K562 (cell line): ENCODE results near the gene ANAPC13. TPM values are rescaled to one million over a fixed set of nuclear protein-coding genes. Genes with fewer than 3 reads are reported as not detected.

Experiments used
- CHAMP1 ChIP-seq: fragments of 450-650 bp; IDR thresholded peaks from 2 replicates; pipeline ENCODE4 v1.6.1; 2016; ENCODE audit warnings: mild to moderate bottlenecking
- GABPB1 ChIP-seq: sonication (generic); formaldehyde crosslinking; IDR thresholded peaks from 2 replicates; pipeline ENCODE4 v1.8.0; 2022; ENCODE audit warnings: mild to moderate bottlenecking, missing genetic modification reagents
- GATAD2B ChIP-seq: fragments of 450-650 bp; IDR thresholded peaks from 2 replicates; pipeline ENCODE4 v1.6.1; 2017; ENCODE audit warnings: mild to moderate bottlenecking, borderline replicate concordance
- SIX5 ChIP-seq, 2 experiments: IDR thresholded peaks; 2 replicates each; pipeline ENCODE4 v1.6.1; 2011; ENCODE audit warnings: low read length in 2 of 2, borderline replicate concordance in 1 of 2, low read depth in 1 of 2, mild to moderate bottlenecking in 1 of 2, moderate library complexity in 1 of 2; ENCODE audit not compliant: insufficient read depth in 1 of 2
- STAT5A ChIP-seq: IDR thresholded peaks from 2 replicates; pipeline ENCODE4 v1.6.1; 2012; ENCODE audit warnings: low read length, inconsistent platforms, borderline replicate concordance
- TEAD1 ChIP-seq, 2 experiments: fragments of 450-650 bp in 1 of 2; sonication (generic) in 1 of 2; formaldehyde crosslinking; IDR thresholded peaks; 2 replicates each; pipeline versions ENCODE4 v1.4.0 to v1.8.0; 2020 to 2022; ENCODE audit warnings: mild to moderate bottlenecking in 2 of 2, missing genetic modification reagents in 1 of 2
- YBX1 ChIP-seq: fragments of 450-650 bp; IDR thresholded peaks from 2 replicates; pipeline ENCODE4 v1.7.1; 2016; ENCODE audit warnings: mild to moderate bottlenecking
- YY1 ChIP-seq, 3 experiments: IDR thresholded peaks; 2 replicates each; pipeline ENCODE4 v1.6.1; 2011; ENCODE audit warnings: low read length in 2 of 3, mild to moderate bottlenecking in 2 of 3, moderate library complexity in 2 of 3, borderline replicate concordance in 1 of 3, control low read depth in 1 of 3, low read depth in 1 of 3; ENCODE audit not compliant: insufficient read depth in 3 of 3, insufficient replicate concordance in 2 of 3, control insufficient read depth in 1 of 3, insufficient read length in 1 of 3; ENCODE audit errors: extremely low read depth in 1 of 3
- ZBTB2 ChIP-seq: fragments of 450-650 bp; IDR thresholded peaks from 2 replicates; pipeline ENCODE4 v1.6.1; 2016; ENCODE audit warnings: antibody characterized with exemption
- ZBTB40 ChIP-seq, 2 experiments: fragments of 450-650 bp in 1 of 2; sonication (generic) in 1 of 2; formaldehyde crosslinking in 1 of 2; IDR thresholded peaks; 2 replicates each; pipeline versions ENCODE4 v1.7.1 to v1.9.0; 2016 to 2022; ENCODE audit warnings: inconsistent platforms in 1 of 2, mild to moderate bottlenecking in 1 of 2, missing genetic modification reagents in 1 of 2
- polyA plus RNA-seq, 8 experiments: library from polyadenylated mRNA; depleted of rRNA in 4 of 8; stranded (reverse) in 5 of 8; unstranded in 3 of 8; fragments of >200 nt; fragmentation: Nextera tagmentation in 2 of 8; fragmentation: Illumina TruSeq in 1 of 8; extraction: Ambion mirVana in 2 of 8; extraction: Trizol in 1 of 8; gene quantifications; 2 replicates each; pipeline versions ENCODE4 v1.2.1 to v1.2.3, GENCODE V29; 2011 to 2014; ENCODE audit warnings: inconsistent platforms in 1 of 8, missing spikeins in 1 of 8
- total RNA-seq, 7 experiments: library from RNA; depleted of rRNA in 6 of 7; stranded (reverse); fragments of >200 nt in 6 of 7; fragmentation: Illumina TruSeq in 2 of 7; extraction: Trizol in 2 of 7; gene quantifications; 2 replicates each; pipeline versions ENCODE4 v1.2.1 to v1.2.3, GENCODE V29; 2011 to 2021; ENCODE audit warnings: low replicate concordance in 1 of 7

The ANAPC13 gene
- total and polyA plus RNA-seq, 9 of the 15 experiments (the other 6 are each of a cell fraction or from before 2014, with no cell fraction given), result 48.5 to 238 (median 68.5) TPM

GRCh38 chr3:134485718-134486576 lies at the start of gene ANAPC13, which contains the start of gene CEP63 (continued):
- TF ChIP-seq TEAD1 (CRISPR knock-in tag; IDR thresholded peaks at IDR 0.05) (peak in 1 of 2 experiments; percentile 78; a peak in 1 of 4 replicates), YBX1 (no peak), STAT5A (no peak), SIX5 (IDR thresholded peaks at IDR 0.05; ENCODE audit: borderline replicate concordance in 1 of 2, insufficient read depth in 1 of 2, low read depth in 1 of 2, low read length in 2 of 2) (peak in 1 of 2 experiments; percentile 7; a peak in 1 of 4 replicates), ZBTB40 (IDR thresholded peaks at IDR 0.05) (peak; percentile 56; the same call in 1 of the 2 replicates), ZBTB40 (CRISPR knock-in tag; IDR thresholded peaks at IDR 0.05) (no peak; the same call in 1 of the 2 replicates), GATAD2B (peak; percentile 19; the same call in 1 of the 2 replicates), CHAMP1 (peak; percentile 68; the same call in 1 of the 2 replicates), GABPB1 (CRISPR knock-in tag) (peak; percentile 64), ZBTB2 (peak; percentile 88), YY1 (IDR thresholded peaks at IDR 0.05; ENCODE audit: borderline replicate concordance in 1 of 3, control insufficient read depth in 1 of 3, extremely low read depth in 1 of 3, insufficient read depth in 3 of 3, insufficient read length in 1 of 3, insufficient replicate concordance in 2 of 3, low read depth in 1 of 3, low read length in 2 of 3) (peak in 1 of 3 experiments; percentile 8)
